HG02588 (cell line): Measurements from ENCODE around the gene FHIP2A.
"Not testable (repeated sequence)": the region's sequence is repeated elsewhere in the genome, so short reads cannot be mapped to it uniquely, and the experiment has no call there.

Source experiments
- ATAC-seq: cut with Tn5 transposase; IDR thresholded peaks from one replicate; pipeline ENCODE4 v1.9.1; 2021; ENCODE audit warnings: mild to moderate bottlenecking, moderate library complexity; ENCODE audit not compliant: unreplicated experiment

The FHIP2A gene

GRCh38 chr10:114855776-114856543 lies 34.4 kb downstream of the FHIP2A start:
- no peak for ATAC-seq

GRCh38 chr10:114856544-114857287 lies 35.1 kb downstream of the FHIP2A start:
- ATAC-seq, result no peak

GRCh38 chr10:114857288-114857565 lies 35.6 kb downstream of the FHIP2A start:
- ATAC-seq, result not testable (repeated sequence)

- ATAC-seq, result no peak
Measured at GRCh38 chr10:114857922-114858629, 36.5 kb downstream of the FHIP2A start.

GRCh38 chr10:114859222-114859621 lies 37.6 kb downstream of the FHIP2A start:
- ATAC-seq, result no peak

GRCh38 chr10:114862456-114862855 lies 40.9 kb downstream of the FHIP2A start:
- no peak for ATAC-seq

- ATAC-seq, result no peak
Measured at GRCh38 chr10:114867365-114867764, 45.8 kb downstream of the FHIP2A start.

GRCh38 chr10:114868870-114869519 lies 47.4 kb downstream of the FHIP2A start:
- no peak for ATAC-seq

- ATAC-seq, result no peak
Measured at GRCh38 chr10:114869520-114869892, 47.9 kb downstream of the FHIP2A start.

GRCh38 chr10:114870486-114870885 lies 48.9 kb downstream of the FHIP2A start:
- ATAC-seq, result no peak

- ATAC-seq, result no peak
Measured at GRCh38 chr10:114871379-114871778, 49.8 kb downstream of the FHIP2A start.
